Astrocyte of the hippocampus (primary cell): ENCODE data around the gene ZNF423.

Experiments
- DNase-seq: peaks from one replicate; pipeline ENCODE4 v3.0.0; 2011; ENCODE audit warnings: low read depth, low spot score

Gene ZNF423

DNA sequence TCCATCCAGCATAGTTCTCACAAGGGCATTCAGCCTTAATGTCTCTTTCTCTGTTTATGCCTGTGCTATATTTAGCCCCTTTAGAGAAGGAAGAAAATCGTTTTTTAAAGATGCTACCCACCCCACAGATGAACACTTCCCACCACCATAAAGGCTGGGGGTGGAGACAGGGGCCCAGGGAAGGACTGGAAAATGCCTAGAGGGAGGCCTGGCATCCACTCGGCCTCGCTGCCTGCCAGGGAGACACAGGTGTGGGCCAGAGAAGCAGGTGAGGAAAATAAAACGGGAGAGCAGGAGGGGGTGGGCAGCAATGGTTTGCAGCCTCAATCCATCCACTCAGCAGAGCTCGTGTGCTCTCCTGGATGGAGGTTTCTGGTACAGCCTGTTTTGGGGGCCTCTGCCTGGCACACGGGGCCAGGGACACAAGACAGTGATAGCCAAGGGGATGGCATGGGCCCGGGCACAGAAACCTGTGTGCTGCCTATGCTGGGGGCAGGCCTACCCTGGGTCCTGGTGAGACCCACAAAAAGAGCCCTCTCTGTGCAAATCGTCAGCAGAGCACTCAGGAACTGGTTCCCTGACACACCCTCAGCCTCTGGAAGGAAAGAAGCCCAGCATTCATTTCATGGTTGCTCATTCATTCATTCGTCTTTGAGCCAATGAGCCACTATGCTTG is 360.9 kb downstream of the ZNF423 start:
- DNase-seq = no peak

- DNase-seq = no peak
Measured at GRCh38 chr16:49494474-49494873, 361.4 kb downstream of the ZNF423 start.

GRCh38 chr16:49493836-49494235 is 362.1 kb downstream of the ZNF423 start:
- no peak for DNase-seq

- DNase-seq = no peak
Measured at GRCh38 chr16:49492896-49493626, 362.9 kb downstream of the ZNF423 start.

DNA sequence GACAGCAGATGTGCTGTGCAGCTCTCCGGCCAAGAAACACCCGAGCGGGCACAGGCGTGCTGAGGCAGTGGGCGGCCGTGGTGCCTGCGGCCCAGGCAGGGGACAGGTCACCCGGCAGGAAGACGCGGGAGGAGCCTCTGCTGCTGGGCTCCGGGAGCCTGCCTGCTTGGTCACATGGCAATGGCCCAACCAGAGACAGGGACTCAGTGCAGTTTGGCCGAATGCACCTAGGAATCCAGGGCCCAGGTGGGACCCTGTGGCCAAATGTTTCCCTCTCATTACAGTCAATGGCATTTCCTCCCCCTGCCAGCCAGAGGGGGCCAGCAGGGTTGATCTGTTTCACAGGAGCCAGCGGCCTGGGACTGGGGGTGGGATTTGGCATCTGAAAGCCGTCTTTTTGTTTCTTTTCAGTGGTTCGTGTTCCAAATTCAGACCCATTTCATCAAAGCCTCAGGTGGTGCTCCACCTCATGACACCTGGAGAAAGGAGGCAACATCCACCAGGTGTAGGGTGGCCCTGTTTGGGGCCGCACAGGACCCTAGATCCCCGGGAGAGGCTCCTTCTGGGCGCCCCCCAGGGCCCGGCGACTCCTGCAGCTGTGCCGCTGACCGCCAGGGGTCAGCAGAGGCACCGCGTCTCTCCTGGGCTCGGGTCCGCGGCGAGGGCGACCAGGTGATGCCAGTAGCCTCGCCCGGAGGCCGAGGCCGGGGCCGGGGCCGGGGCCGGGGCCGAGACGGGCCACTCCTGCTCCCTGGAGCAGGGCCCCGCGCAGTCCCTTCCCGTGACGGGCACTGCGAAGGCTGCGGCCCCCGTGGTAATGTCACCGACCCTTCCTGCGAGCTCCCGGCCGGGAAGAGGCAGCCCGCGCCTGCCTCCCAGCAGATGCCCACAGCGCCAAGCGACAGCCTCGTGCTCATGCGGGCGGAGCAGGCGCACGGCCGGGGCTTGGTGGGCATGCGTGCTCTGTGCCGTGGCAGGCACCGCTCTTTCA is 363.8 kb downstream of the ZNF423 start:
- peak; percentile 74 for DNase-seq

GRCh38 chr16:49491106-49491670 is 364.7 kb downstream of the ZNF423 start:
- no peak for DNase-seq

- no peak for DNase-seq
Measured at GRCh38 chr16:49490321-49490705, 365.6 kb downstream of the ZNF423 start.

DNA sequence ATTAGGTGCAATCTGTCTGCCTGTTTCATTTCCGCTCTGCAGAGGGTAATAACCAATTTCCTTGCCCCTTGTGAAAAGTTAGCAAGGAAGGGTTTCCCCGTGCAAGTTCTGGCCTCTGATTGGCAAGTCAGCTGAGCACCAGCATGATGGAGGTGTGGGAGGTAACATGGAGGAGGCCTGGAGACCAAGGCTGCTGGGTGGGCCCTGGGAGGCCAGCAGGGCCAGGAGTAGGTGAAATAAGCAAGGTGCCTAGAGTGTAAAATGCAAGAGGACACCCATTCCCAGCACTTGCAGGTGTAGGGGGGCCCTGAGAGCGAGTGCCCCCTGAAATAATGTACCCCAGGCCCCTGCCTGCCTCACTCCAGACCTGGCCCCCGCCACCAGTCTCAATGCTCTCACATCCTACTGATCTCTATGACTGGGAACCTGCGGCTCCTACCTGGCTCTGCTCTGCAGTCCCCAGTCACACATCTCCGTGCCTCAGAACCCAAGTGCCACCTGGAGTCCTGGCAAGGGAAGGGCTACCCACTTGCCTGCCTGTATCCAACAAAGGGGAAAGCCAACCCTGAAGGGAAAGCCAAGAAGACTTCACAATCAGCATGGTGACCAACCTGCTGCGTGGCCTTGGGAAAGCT is 366.1 kb downstream of the ZNF423 start:
- DNase-seq = no peak

- no peak for DNase-seq
Measured at GRCh38 chr16:49488740-49489525, 367.0 kb downstream of the ZNF423 start.

- no peak for DNase-seq
Measured at GRCh38 chr16:49488336-49488735, 367.6 kb downstream of the ZNF423 start.

GRCh38 chr16:49487746-49488145 is 368.2 kb downstream of the ZNF423 start:
- DNase-seq = no peak

GRCh38 chr16:49486400-49486799 is 369.5 kb downstream of the ZNF423 start:
- no peak for DNase-seq

- DNase-seq = no peak
Measured at GRCh38 chr16:49485663-49486062, 370.2 kb downstream of the ZNF423 start.

GRCh38 chr16:49484936-49485335 is 371.0 kb downstream of the ZNF423 start:
- no peak for DNase-seq

DNA sequence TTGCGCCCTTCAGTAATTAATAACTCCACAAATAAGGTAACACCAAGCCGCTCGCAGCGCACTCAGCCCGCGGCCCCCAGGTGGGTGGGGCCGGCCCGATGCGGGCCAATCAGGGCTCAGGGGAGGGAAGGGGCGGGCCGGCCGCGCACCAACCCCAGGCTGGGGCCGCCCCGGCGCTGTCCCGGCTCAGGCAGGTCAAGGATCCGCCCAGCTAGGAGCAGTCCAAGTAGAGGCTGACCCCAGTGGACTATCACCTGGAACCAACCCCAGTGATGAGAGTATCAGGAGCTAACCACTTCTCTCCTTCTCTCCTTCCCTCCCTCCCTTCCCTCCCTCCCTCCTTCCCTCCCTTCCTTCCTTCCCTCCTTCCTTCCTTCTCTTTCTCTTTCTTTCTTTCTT is 371.5 kb downstream of the ZNF423 start:
- DNase-seq = peak; percentile 59

DNA sequence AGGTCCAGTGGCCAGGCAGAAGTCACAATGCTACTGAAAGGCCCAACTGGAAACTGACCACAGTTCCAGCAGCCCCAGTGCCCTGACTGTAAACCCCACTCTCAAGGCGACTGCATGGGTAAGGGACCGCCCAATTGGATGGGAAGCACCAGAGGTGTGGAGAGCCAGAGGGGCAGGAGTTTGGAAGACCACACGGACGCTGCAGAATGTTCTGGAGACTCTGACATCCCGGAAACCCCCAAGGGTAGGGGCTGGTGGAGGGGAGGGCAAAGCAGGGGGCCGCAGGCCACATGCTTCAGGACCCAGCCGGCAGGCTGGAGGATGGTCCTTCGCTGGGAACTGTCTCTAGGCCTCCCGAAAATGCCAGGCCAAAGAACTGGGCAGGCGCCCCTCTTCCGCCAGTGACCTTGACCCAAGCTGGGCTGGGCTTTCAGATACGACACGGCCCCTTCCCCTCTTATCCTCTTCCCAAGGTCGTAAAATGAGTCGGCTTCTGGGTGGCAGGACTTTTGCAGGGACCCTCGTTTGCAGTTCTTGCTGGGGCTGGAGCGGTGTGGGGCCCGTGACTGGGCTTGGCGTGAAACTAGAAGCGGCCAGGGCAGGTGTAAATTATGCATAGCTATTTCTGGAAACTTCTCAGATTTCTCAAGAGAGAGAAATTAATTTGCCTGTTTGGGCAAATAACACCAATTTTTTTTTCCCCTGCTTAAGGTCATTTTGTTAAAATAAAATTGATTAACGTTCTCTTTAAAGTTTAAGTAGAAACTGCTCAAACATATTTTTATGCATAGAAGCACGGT is 372.1 kb downstream of the ZNF423 start:
- DNase-seq = no peak

DNA sequence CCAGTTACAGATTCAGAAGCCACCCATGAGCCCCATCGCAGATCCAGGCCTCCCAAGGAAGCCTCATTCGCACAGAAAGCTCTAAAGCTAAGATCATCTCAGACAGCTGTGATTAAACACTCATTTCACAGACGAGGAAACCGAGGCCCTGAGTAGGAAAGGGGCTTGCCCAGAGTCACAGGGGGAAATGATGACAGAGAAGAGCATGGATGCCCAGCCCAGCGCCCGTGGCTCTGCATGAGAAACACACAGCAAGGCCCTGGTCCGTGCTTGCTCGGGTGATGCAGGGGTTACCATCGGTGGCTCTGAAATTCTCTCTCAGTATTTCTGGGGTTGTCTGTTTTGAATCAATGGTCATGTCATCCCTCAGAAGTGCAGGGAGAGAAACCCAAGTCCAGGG is 372.7 kb downstream of the ZNF423 start:
- no peak for DNase-seq

DNA sequence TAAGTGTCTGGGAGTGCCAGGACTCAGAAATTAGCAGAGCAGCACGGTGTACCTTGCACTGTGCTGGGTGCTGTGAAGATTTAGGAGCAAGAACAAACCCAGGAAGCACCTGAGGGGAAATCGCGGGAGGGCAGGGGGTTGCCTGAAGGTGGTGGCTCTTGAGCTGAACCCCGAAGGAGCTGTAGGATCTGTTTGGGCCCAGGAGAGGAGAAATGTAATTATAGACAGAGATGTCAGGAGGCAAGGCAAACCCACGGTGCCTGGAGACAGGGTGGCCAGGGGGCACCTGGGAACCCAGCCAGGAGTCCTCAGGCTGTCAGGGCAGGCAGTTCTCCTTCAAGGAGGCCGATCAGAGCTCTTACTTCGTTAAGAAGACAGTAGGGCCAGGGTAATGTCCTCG is 373.2 kb downstream of the ZNF423 start:
- DNase-seq = no peak

DNA sequence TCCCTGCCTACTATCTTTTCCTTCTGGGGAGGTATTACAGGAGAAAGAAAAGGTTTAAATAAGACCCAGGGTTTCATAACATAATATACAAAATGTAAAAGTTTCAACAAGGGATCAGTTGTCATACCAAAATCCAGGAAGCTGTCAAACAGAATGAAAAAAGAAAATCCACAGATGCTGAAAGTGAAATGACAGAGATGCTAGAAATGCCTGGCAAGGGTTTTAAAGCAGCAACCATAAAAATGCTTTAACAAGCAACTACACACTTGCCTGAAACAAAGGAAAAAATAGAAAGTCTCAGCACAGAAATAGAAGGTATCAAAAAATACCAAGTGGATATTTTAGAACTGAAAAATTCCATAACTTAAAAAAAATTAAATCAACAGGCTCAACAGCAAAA is 377.3 kb downstream of the ZNF423 start:
- DNase-seq = no peak

DNA sequence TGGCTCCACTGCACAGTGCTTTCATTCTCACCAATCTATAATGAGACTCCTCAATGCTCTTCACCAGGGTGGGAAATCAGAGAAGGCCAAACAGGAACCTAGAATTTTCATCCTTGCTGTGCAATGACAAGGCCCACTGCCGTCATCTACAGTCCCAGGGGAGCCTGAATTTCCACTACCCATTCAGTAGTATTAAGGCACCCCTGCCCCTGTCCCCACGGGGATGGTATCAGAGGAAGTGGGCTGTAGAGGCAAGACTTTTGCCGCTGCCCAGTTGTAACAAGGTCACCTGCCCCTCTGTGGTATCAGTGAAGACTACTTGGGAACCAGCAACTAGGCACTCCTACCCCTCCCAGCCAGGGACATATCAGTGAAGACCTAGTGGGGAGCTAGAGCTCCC is 377.8 kb downstream of the ZNF423 start:
- DNase-seq = no peak
